KMS-11 (cell line): ENCODE data around the gene ZYX.

Experiments used
- H2AFZ ChIP-seq: fragments of 200-600 bp; sonication (generic); 2 replicates; pipeline ENCODE4 v1.6.1; 2016; ENCODE audit warnings: antibody characterized with exemption, mixed run types, low read depth
- H3K27ac ChIP-seq: fragments of 200-600 bp; sonication (generic); 2 replicates; pipeline ENCODE4 v1.6.1; 2016; ENCODE audit warnings: mild to moderate bottlenecking, mixed run types
- H3K27me3 ChIP-seq: fragments of 200-600 bp; sonication (generic); 2 replicates; pipeline ENCODE4 v1.6.1; 2017; ENCODE audit warnings: mild to moderate bottlenecking, low read depth, mixed run types, moderate library complexity; ENCODE audit not compliant: insufficient read depth
- H3K36me3 ChIP-seq: fragments of 200-600 bp; sonication (generic); 2 replicates; pipeline ENCODE4 v1.6.1; 2017; ENCODE audit warnings: mild to moderate bottlenecking, mixed run types; ENCODE audit not compliant: insufficient read depth
- H3K4me1 ChIP-seq: fragments of 200-600 bp; sonication (generic); 2 replicates; pipeline ENCODE4 v1.6.1; 2016; ENCODE audit warnings: mild to moderate bottlenecking, low read depth, mixed run types; ENCODE audit not compliant: poor library complexity, severe bottlenecking
- H3K4me2 ChIP-seq: fragments of 200-600 bp; sonication (generic); 2 replicates; pipeline ENCODE4 v1.7.0; 2016; ENCODE audit warnings: mild to moderate bottlenecking, mixed run types
- H3K4me3 ChIP-seq: fragments of 200-600 bp; sonication (generic); IDR thresholded peaks from 2 replicates; pipeline ENCODE4 v1.6.1; 2017; ENCODE audit warnings: low read depth, low read length, mixed read lengths; ENCODE audit not compliant: insufficient read depth
- H3K79me2 ChIP-seq: fragments of 200-600 bp; sonication (generic); 2 replicates; pipeline ENCODE4 v1.6.1; 2016; ENCODE audit warnings: low read depth, mixed run types; ENCODE audit not compliant: insufficient read depth
- H3K9ac ChIP-seq: fragments of 200-600 bp; sonication (generic); 2 replicates; pipeline ENCODE4 v1.6.1; 2016; ENCODE audit warnings: mild to moderate bottlenecking, mixed run types
- H4K20me1 ChIP-seq: fragments of 200-600 bp; sonication (generic); 2 replicates; pipeline ENCODE4 v1.6.1; 2016; ENCODE audit warnings: mild to moderate bottlenecking, mixed run types; ENCODE audit not compliant: insufficient read depth
- TF ChIP-seq, protein P1 (sequence below): fragments of 200-600 bp; sonication (generic); conservative IDR thresholded peaks from 2 replicates; pipeline ENCODE4 v1.6.1; 2017; ENCODE audit warnings: low read depth, mild to moderate bottlenecking, antibody characterized with exemption, low read length, moderate library complexity, mixed read lengths

ZYX gene

DNA sequence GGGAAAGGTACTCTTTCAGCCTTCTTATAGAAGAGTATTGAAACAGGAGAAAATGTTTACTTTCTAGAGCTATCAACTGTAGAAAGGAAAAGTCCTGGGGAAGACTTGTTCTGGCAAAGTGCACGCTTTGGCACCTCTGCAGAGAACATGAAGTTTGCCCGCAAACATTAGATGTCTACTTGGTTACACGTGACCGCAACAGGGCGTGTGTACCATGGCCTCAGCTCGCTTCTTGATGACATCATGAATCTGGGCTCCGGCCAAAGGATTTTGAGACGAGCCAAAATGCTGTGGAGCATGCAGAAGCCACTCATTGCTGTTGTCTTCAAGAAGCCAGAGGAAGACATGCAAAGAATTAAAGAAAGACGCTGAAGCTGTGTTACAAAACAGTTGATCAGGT, 53.5 kb downstream of the ZYX start:
- no peak overlapping the region for H3K9ac ChIP-seq
- no peaks in the 10 kb centered on the region for H3K36me3 ChIP-seq
- TF ChIP-seq, protein P1, sequence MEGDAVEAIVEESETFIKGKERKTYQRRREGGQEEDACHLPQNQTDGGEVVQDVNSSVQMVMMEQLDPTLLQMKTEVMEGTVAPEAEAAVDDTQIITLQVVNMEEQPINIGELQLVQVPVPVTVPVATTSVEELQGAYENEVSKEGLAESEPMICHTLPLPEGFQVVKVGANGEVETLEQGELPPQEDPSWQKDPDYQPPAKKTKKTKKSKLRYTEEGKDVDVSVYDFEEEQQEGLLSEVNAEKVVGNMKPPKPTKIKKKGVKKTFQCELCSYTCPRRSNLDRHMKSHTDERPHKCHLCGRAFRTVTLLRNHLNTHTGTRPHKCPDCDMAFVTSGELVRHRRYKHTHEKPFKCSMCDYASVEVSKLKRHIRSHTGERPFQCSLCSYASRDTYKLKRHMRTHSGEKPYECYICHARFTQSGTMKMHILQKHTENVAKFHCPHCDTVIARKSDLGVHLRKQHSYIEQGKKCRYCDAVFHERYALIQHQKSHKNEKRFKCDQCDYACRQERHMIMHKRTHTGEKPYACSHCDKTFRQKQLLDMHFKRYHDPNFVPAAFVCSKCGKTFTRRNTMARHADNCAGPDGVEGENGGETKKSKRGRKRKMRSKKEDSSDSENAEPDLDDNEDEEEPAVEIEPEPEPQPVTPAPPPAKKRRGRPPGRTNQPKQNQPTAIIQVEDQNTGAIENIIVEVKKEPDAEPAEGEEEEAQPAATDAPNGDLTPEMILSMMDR = no peak
- H3K4me2 ChIP-seq = no peak overlapping the region
- no peak overlapping the region for H3K4me3 ChIP-seq
- no peak overlapping the region for H2AFZ ChIP-seq
- no peak overlapping the region for H3K27ac ChIP-seq
- no peaks in the 10 kb centered on the region for H3K27me3 ChIP-seq
- H3K79me2 ChIP-seq = no peaks in the 10 kb centered on the region
- H4K20me1 ChIP-seq = no peaks in the 10 kb centered on the region
- no peaks in the 10 kb centered on the region for H3K4me1 ChIP-seq

DNA sequence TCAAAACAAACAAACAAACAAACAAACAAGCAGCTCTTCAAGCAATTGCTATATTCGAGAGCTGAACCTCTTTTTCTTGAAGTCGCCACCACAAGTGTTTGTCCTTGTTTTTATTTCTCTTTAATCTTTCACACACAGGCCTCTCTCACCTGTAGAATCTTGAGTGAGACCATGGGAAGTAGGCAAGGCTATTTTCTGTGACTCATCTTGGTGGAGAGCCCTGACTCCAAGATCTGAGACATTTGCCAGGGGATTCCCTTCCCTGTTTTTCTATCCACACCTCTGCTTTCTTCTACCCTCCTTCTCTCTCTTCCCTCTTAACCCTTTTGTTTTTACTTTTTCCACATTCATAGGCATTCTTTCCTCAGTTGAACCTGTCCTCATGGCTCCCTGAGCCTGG, 54.1 kb downstream of the ZYX start:
- Histone ChIP-seq H2AFZ (no peak overlapping the region), H3K4me2 (no peak overlapping the region), H3K9ac (no peak overlapping the region), H3K27me3 (no peaks in the 10 kb centered on the region), H3K79me2 (no peaks in the 10 kb centered on the region), H3K4me3 (no peak overlapping the region), H4K20me1 (no peaks in the 10 kb centered on the region), H3K36me3 (no peaks in the 10 kb centered on the region), H3K4me1 (no peaks in the 10 kb centered on the region), H3K27ac (no peak overlapping the region)
- TF ChIP-seq, protein P1 = no peak

DNA sequence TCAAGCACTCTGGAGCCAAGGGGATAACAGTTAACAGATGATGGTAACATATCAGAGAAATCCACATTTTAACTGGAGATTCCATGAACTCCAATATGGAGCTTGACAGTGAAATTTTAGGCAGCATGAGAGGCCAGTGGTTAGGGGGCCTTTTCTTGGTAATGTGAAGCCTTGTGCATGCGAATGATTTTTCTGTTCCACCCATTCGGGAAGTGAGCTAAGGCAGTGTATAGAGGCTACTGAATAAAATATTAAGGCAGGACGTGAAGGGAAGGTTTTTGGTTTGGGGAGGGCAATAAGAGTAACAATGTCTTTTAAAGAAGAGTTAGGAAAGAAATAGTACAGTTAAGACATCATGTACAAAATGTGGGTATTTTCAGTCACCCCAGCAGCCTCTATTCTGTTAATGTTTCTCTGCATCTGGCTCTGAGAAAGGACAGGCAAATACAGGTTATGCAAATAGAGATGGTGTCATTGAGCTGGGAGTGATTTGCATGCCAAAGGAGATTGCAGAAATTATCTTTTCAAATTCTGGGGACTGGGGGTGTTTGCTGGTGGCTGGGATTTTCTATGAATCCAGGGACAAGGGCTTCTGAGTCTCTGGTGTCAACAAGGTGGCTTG, 55.3 kb downstream of the ZYX start:
- Histone ChIP-seq H3K79me2 (no peaks in the 10 kb centered on the region), H4K20me1 (no peaks in the 10 kb centered on the region), H3K9ac (no peak overlapping the region), H2AFZ (no peak overlapping the region), H3K36me3 (no peaks in the 10 kb centered on the region), H3K27ac (no peak overlapping the region), H3K4me3 (no peak overlapping the region), H3K4me1 (no peaks in the 10 kb centered on the region), H3K27me3 (no peaks in the 10 kb centered on the region), H3K4me2 (no peak overlapping the region)
- TF ChIP-seq, protein P1 = no peak

DNA sequence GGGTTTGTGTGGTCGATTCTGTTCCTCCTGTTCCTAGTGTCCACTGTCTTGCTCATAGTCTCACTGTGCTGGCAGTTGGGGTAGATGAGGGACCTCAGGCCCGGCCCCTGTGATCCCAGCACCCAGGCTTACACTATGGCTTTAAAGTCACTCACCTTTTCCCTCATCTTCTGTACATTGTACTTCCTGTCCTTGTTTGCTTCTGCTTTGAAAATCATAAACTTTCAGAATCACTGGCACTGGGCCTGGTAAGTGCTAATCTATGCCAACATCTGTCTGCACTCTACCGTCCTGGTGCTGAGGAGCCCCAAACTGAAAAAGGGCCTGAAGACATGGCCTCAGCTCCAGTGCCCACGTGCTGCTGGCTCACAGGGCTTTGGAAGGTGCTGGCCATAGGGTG, 56.4 kb downstream of the ZYX start:
- TF ChIP-seq, protein P1 = no peak
- Histone ChIP-seq H3K36me3 (no peaks in the 10 kb centered on the region), H3K4me1 (no peaks in the 10 kb centered on the region), H2AFZ (no peak overlapping the region), H4K20me1 (no peaks in the 10 kb centered on the region), H3K4me2 (no peak overlapping the region), H3K9ac (no peak overlapping the region), H3K79me2 (no peaks in the 10 kb centered on the region), H3K4me3 (no peak overlapping the region), H3K27ac (no peak overlapping the region), H3K27me3 (no peaks in the 10 kb centered on the region)
